GM12874 (cell line): ENCODE results near the gene FHIT.

Experiments
- TF ChIP-seq, protein P1 (sequence below): IDR thresholded peaks from 2 replicates; pipeline ENCODE4 v1.5.1; 2011; ENCODE audit warnings: low read depth, mild to moderate bottlenecking, control low read depth, low read length, moderate library complexity; ENCODE audit not compliant: insufficient read depth

FHIT gene

DNA sequence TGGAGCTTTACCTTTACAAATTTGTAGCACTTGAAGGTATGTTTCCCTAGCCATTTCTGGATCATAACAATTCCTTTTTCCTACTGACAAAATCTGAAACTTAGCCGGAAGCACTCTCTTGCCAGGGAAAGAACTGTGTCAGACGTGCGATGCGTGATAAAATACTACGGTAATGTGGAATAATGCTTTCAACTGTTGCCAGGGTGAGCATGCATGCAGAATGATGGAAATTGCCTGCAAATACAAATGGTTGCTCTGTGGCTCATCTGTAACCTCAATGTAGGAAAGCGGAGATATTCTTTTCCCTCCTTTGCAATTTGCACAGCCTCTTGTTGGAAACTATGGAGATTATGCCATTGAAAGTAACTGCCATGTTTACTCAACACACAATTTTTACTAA lies 1464.9 kb downstream of the FHIT start:
- TF ChIP-seq, protein P1, sequence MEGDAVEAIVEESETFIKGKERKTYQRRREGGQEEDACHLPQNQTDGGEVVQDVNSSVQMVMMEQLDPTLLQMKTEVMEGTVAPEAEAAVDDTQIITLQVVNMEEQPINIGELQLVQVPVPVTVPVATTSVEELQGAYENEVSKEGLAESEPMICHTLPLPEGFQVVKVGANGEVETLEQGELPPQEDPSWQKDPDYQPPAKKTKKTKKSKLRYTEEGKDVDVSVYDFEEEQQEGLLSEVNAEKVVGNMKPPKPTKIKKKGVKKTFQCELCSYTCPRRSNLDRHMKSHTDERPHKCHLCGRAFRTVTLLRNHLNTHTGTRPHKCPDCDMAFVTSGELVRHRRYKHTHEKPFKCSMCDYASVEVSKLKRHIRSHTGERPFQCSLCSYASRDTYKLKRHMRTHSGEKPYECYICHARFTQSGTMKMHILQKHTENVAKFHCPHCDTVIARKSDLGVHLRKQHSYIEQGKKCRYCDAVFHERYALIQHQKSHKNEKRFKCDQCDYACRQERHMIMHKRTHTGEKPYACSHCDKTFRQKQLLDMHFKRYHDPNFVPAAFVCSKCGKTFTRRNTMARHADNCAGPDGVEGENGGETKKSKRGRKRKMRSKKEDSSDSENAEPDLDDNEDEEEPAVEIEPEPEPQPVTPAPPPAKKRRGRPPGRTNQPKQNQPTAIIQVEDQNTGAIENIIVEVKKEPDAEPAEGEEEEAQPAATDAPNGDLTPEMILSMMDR, result no peak

DNA sequence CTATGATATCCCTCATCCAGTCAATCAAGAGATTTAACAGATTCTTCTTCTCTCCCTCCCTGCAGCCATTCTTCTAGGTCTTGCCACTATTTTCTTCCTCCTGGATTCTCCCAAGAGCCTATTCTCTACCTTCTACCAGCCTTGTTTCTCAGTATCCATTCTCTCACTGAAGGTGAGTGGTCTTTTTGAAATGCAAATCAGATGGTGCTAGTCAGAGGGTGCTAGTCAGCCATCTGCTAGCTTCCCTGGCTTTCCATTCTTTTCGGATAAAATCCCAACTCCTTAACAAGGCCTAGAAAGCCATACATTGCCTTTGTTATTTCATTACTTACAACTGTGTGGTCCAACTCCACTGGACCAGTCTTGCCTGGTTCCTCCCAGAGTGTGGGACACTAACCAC lies 1467.1 kb downstream of the FHIT start:
- TF ChIP-seq, protein P1, result no peak

DNA sequence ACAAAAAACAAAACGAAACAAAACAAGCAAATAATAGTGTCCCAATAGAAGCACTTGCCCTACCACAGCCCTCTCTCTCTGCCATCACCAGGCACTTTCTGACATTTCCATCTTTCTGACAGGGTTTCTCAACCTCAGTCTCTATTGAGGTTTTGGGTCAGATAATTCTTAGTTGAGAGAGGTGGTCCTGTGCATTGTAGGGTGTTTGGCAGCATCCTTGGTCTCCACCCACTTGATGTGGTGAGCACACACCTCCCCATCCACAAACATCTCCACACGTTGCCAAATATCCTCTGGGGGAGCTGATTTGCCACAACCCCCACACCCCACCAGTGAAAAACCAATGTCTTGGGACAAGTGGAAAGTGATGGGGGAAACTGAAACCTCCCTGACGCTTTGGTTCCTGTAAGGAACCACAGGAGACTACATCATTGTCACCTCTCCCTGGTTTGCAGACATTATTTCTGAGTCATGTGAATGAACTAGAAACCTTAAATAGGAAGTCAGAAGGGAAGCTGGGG lies 1467.7 kb downstream of the FHIT start:
- TF ChIP-seq, protein P1, result no peak

DNA sequence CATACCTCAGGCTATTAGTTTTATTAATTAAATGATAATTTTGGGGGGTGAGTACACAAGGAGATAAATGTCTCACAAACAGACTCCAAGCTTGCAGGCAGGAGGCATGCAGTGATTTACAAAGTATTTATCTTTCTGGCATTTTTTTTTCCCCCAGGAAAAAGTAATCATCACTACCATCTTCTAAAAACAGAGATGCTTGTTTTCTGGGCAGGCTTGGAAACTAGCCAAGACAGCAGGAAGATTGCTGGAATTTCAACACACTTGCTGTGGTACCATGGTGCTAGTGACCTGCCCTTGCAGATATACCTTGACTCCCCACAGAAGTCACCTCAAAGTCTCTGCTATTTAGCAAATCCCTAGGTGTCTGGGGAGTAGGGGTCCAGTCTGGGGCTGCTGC lies 1468.6 kb downstream of the FHIT start:
- TF ChIP-seq, protein P1, result no peak

DNA sequence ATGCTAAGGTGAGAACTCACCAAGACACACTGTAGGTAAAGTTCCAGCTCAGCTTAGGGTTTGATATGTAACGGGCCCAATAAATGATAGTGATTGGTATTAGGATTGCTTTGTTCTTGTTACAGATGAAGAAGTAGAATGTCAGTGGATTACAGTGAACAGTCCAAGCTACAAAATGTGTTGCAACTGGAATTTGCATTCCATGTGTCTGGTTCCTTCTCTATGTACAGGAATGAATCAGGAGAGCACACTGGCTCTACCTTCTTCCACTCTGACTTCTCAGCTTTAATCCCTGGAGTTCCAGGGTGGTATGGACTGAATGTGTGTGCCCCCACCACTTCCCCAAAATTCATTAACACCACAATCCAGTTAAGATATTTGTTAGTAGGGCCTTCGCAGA lies 1471.0 kb downstream of the FHIT start:
- TF ChIP-seq, protein P1, result no peak

DNA sequence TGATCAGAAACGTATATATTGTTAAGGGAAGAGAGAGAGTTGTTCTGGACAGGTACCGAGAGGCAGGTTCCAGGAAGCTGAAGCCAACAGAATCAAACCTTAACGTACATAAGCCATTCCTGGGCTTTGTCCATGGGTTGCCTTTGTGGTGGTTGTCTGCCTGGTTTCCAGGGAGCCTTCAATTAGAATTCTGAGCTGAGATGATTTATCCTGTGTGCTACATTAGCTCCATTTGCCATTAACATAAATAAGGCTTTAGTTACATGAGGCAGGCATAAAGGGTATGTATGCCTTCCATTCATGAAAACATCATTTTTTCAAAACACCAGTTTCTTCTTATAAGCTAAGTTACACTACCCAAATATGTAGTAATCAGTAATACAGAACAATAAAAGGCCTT lies 1472.0 kb downstream of the FHIT start:
- TF ChIP-seq, protein P1, result no peak

DNA sequence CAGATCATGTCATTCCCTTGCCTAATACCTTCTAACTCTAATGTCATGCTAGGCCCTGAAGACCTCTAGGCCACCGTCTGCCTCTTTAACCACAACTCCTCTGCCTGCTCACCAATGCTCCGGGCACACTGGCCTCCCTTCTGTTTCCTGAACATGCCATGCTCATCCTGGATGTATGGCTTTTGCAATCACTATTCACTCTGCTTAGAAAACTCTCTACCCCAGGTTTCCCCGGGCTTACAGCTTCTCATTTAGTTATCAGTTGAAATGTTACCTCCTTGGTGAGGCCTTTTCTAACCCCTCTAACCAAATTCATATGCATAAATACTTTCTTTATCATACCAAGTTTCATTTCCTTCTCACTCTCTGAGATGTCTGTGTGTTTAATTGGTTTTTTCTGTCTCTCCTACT lies 1473.6 kb downstream of the FHIT start:
- TF ChIP-seq, protein P1, result no peak
